ENCODE data around the gene ARTN.

The ARTN gene

DNA sequence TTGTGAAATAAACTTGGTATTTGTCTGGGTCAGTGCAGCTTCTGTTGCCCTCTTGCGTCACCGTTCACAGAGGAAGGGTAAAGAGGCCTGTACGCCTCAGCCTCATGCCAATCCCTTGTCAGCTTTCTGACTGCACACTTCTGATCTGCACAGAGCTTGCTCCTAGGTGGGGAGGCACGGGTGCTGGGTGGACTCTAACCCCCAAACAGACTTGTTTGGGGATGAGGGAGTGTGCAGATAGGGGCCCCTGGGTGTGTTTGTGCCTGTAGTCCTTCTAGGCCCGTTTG is 44.6 kb downstream of the ARTN start:
- Histone ChIP-seq H3K36me3 (ENCODE audit: low read depth) (peaks cover 38% of the 10 kb centered on the region), H3K4me3 (ENCODE audit: severe bottlenecking) (no peak overlapping the region), H3K4me1 (ENCODE audit: insufficient read depth, poor library complexity, severe bottlenecking) (peaks cover 10% of the 10 kb centered on the region), H3K27ac (ENCODE audit: poor library complexity, severe bottlenecking) (peak overlapping the region; percentile 91), H3K27me3 (ENCODE audit: insufficient read depth, poor library complexity, severe bottlenecking) (no peaks in the 10 kb centered on the region), H3K9me3 (ENCODE audit: severe bottlenecking) (no peaks in the 10 kb centered on the region)
- TF ChIP-seq, protein P1, sequence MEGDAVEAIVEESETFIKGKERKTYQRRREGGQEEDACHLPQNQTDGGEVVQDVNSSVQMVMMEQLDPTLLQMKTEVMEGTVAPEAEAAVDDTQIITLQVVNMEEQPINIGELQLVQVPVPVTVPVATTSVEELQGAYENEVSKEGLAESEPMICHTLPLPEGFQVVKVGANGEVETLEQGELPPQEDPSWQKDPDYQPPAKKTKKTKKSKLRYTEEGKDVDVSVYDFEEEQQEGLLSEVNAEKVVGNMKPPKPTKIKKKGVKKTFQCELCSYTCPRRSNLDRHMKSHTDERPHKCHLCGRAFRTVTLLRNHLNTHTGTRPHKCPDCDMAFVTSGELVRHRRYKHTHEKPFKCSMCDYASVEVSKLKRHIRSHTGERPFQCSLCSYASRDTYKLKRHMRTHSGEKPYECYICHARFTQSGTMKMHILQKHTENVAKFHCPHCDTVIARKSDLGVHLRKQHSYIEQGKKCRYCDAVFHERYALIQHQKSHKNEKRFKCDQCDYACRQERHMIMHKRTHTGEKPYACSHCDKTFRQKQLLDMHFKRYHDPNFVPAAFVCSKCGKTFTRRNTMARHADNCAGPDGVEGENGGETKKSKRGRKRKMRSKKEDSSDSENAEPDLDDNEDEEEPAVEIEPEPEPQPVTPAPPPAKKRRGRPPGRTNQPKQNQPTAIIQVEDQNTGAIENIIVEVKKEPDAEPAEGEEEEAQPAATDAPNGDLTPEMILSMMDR (IDR thresholded peaks at IDR 0.05; ENCODE audit: poor library complexity, severe bottlenecking) = no peak
- ATAC-seq (ENCODE audit: low read depth) = no peak
- DNase-seq (ENCODE audit: low spot score) = no peak

DNA sequence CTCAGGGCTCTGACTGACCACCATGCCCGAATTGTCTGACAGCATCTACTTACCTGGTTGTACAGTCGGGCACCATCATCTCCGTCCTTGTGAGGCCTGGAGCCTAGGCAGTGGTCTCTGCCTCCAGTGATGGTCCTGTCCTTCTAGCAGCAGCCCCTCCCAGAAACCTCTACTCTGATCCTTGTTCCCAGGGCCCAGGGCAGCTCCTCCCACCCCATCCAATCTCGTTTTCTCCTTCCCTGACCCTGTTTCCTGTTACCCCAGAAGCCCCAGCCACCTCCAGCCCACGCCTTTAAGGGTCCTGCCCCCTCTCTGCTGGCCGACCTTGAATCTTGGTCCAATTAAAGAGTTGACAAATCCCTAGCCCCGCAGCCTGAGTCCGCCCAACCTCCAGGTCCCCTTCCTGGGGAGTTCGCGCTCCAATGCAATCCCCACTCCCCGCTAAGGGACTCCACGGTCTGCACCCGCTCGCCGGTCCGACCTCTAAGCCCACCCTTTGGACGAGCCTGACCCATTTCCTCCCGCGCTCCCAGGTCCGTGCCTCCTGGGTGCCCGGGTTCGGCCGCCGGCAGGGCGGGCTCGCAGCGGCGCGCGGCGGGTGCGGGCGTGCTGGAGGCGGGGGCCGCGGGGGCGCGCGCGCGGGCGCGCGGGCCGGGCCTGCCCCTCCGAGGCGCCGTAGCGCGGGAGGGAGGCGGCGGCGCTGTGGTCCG is 45.1 kb downstream of the ARTN start, which contains the start of gene B4GALT2:
B4GALT2 (plus strand) TSS at position 660 of the 710 bp plus-strand sequence. CDS start 1,951 bp downstream, outside the sequence.
- H3K27ac ChIP-seq (ENCODE audit: poor library complexity, severe bottlenecking) = peak within 1 kb of the TSS; percentile 91
- H3K4me1 ChIP-seq (ENCODE audit: insufficient read depth, poor library complexity, severe bottlenecking) = peaks cover 10% of the 10 kb centered on the region
- peaks cover 40% of the 10 kb centered on the region for H3K36me3 ChIP-seq (ENCODE audit: low read depth)
- H3K9me3 ChIP-seq (ENCODE audit: severe bottlenecking) = no peaks in the 10 kb centered on the region
- TF ChIP-seq, protein P1 (IDR thresholded peaks at IDR 0.05; ENCODE audit: poor library complexity, severe bottlenecking) = no peak
- DNase-seq (ENCODE audit: low spot score) (no peak), ATAC-seq (ENCODE audit: low read depth) (no peak)
- H3K27me3 ChIP-seq (ENCODE audit: insufficient read depth, poor library complexity, severe bottlenecking) = no peaks in the 10 kb centered on the region
- H3K4me3 ChIP-seq (ENCODE audit: severe bottlenecking) = peak within 1 kb of the TSS; percentile 66

- Histone ChIP-seq H3K36me3 (ENCODE audit: low read depth) (peaks cover 44% of the 10 kb centered on the region), H3K9me3 (ENCODE audit: severe bottlenecking) (no peaks in the 10 kb centered on the region), H3K27me3 (ENCODE audit: insufficient read depth, poor library complexity, severe bottlenecking) (no peaks in the 10 kb centered on the region), H3K4me1 (ENCODE audit: insufficient read depth, poor library complexity, severe bottlenecking) (peaks cover 10% of the 10 kb centered on the region), H3K4me3 (ENCODE audit: severe bottlenecking) (peak overlapping the region; percentile 66), H3K27ac (ENCODE audit: poor library complexity, severe bottlenecking) (peak overlapping the region; percentile 91)
- ATAC-seq (ENCODE audit: low read depth) (no peak), DNase-seq (ENCODE audit: low spot score) (no peak)
- TF ChIP-seq, protein P1 (IDR thresholded peaks at IDR 0.05; ENCODE audit: poor library complexity, severe bottlenecking) = no peak
Observed at GRCh38 chr1:43979261-43979527, 45.6 kb downstream of the ARTN start.

GRCh38 chr1:43979528-43980254 is 46.1 kb downstream of the ARTN start:
- Histone ChIP-seq H3K4me3 (ENCODE audit: severe bottlenecking) (peak overlapping the region; percentile 66), H3K4me1 (ENCODE audit: insufficient read depth, poor library complexity, severe bottlenecking) (peaks cover 10% of the 10 kb centered on the region), H3K36me3 (ENCODE audit: low read depth) (peaks cover 47% of the 10 kb centered on the region), H3K27ac (ENCODE audit: poor library complexity, severe bottlenecking) (peak overlapping the region; percentile 91), H3K27me3 (ENCODE audit: insufficient read depth, poor library complexity, severe bottlenecking) (no peaks in the 10 kb centered on the region), H3K9me3 (ENCODE audit: severe bottlenecking) (no peaks in the 10 kb centered on the region)
- DNase-seq (ENCODE audit: low spot score) (peak; percentile 84), ATAC-seq (ENCODE audit: low read depth) (peak; percentile 37)
- TF ChIP-seq, protein P1 (IDR thresholded peaks at IDR 0.05; ENCODE audit: poor library complexity, severe bottlenecking) = no peak

All from RWPE2 (cell line).